ENCODE results near the gene RASSF7. TPM values are rescaled to one million over a fixed set of nuclear protein-coding genes. Genes with fewer than 3 reads are reported as not detected.

Gene RASSF7
- polyA plus RNA-seq, 4 donors, result 49.1 to 174 (median 120) TPM

GRCh38 chr11:601573-602245 is 40.9 kb downstream of the RASSF7 start:
- peaks cover 39 to 98% (median 45%) of the 10 kb centered on the region in 3 donors for H3K36me3 ChIP-seq (ENCODE audit: control insufficient read depth in 3 of 3, insufficient read depth in 2 of 3, low read depth in 1 of 3, low read length in 3 of 3)
- DNase-seq, result no peak
- no peak for FAIRE-seq
- H3K27ac ChIP-seq (ENCODE audit: low read depth in 1 of 3, low read length in 2 of 3), result no peak overlapping the region
- H3K4me3 ChIP-seq (ENCODE audit: low read depth in 1 of 3, low read length in 3 of 3), result no peak overlapping the region
- no peaks in the 10 kb centered on the region for H3K9me3 ChIP-seq (ENCODE audit: control insufficient read depth in 2 of 2, insufficient read depth in 1 of 2, low read depth in 1 of 2, low read length in 1 of 2)
- no peaks in the 10 kb centered on the region for H3K27me3 ChIP-seq (ENCODE audit: control insufficient read depth in 3 of 3, insufficient read depth in 3 of 3, low read length in 3 of 3)
- WGBS, 3 donors, result 94 to 95% (median 95%) methylated on average over 23 of the region's 23 CpGs
- no peaks in the 10 kb centered on the region for H3K4me1 ChIP-seq (ENCODE audit: control insufficient read depth in 3 of 3, insufficient read depth in 2 of 3, low read depth in 1 of 3, low read length in 2 of 3)

- peaks cover 45 to 98% (median 48%) of the 10 kb centered on the region in 3 donors for H3K36me3 ChIP-seq (ENCODE audit: control insufficient read depth in 3 of 3, insufficient read depth in 2 of 3, low read depth in 1 of 3, low read length in 3 of 3)
- DNase-seq, result no peak
- no peaks in the 10 kb centered on the region for H3K9me3 ChIP-seq (ENCODE audit: control insufficient read depth in 2 of 2, insufficient read depth in 1 of 2, low read depth in 1 of 2, low read length in 1 of 2)
- WGBS, 3 donors, result 89 to 92% (median 90%) methylated on average over 13 of the region's 13 CpGs
- FAIRE-seq, result no peak
- no peaks in the 10 kb centered on the region for H3K4me1 ChIP-seq (ENCODE audit: control insufficient read depth in 3 of 3, insufficient read depth in 2 of 3, low read depth in 1 of 3, low read length in 2 of 3)
- no peak overlapping the region for H3K27ac ChIP-seq (ENCODE audit: low read depth in 1 of 3, low read length in 2 of 3)
- H3K4me3 ChIP-seq (ENCODE audit: low read depth in 1 of 3, low read length in 3 of 3), result no peak overlapping the region
- no peaks in the 10 kb centered on the region for H3K27me3 ChIP-seq (ENCODE audit: control insufficient read depth in 3 of 3, insufficient read depth in 3 of 3, low read length in 3 of 3)
Measured at GRCh38 chr11:603154-603553, 42.4 kb downstream of the RASSF7 start.

- FAIRE-seq, result no peak
- no peaks in the 10 kb centered on the region for H3K4me1 ChIP-seq (ENCODE audit: control insufficient read depth in 3 of 3, insufficient read depth in 2 of 3, low read depth in 1 of 3, low read length in 2 of 3)
- H3K9me3 ChIP-seq (ENCODE audit: control insufficient read depth in 2 of 2, insufficient read depth in 1 of 2, low read depth in 1 of 2, low read length in 1 of 2), result no peaks in the 10 kb centered on the region
- no peak overlapping the region for H3K4me3 ChIP-seq (ENCODE audit: low read depth in 1 of 3, low read length in 3 of 3)
- DNase-seq, result no peak
- H3K27me3 ChIP-seq (ENCODE audit: control insufficient read depth in 3 of 3, insufficient read depth in 3 of 3, low read length in 3 of 3), result no peaks in the 10 kb centered on the region
- H3K27ac ChIP-seq (ENCODE audit: low read depth in 1 of 3, low read length in 2 of 3), result no peak overlapping the region
- WGBS, 3 donors, result 93 to 96% (median 95%) methylated on average over 33 of the region's 33 CpGs
- peaks cover 47 to 98% (median 53%) of the 10 kb centered on the region in 3 donors for H3K36me3 ChIP-seq (ENCODE audit: control insufficient read depth in 3 of 3, insufficient read depth in 2 of 3, low read depth in 1 of 3, low read length in 3 of 3)
Measured at GRCh38 chr11:605286-606129, 44.7 kb downstream of the RASSF7 start.

GRCh38 chr11:606245-606644 is 45.5 kb downstream of the RASSF7 start:
- Histone ChIP-seq H3K9me3 (ENCODE audit: control insufficient read depth in 2 of 2, insufficient read depth in 1 of 2, low read depth in 1 of 2, low read length in 1 of 2) (no peaks in the 10 kb centered on the region), H3K4me3 (ENCODE audit: low read depth in 1 of 3, low read length in 3 of 3) (no peak overlapping the region), H3K27me3 (ENCODE audit: control insufficient read depth in 3 of 3, insufficient read depth in 3 of 3, low read length in 3 of 3) (no peaks in the 10 kb centered on the region), H3K27ac (ENCODE audit: low read depth in 1 of 3, low read length in 2 of 3) (no peak overlapping the region), H3K4me1 (ENCODE audit: control insufficient read depth in 3 of 3, insufficient read depth in 2 of 3, low read depth in 1 of 3, low read length in 2 of 3) (no peaks in the 10 kb centered on the region), H3K36me3 (ENCODE audit: control insufficient read depth in 3 of 3, insufficient read depth in 2 of 3, low read depth in 1 of 3, low read length in 3 of 3) (peaks cover 47 to 100% (median 58%) of the 10 kb centered on the region in 3 donors)
- DNase-seq, result no peak
- FAIRE-seq, result no peak
- WGBS, 3 donors, result 60 to 82% (median 75%) methylated on average over 13 to 19 of the region's 19 CpGs

- no peak for DNase-seq
- H3K4me1 ChIP-seq (ENCODE audit: control insufficient read depth in 3 of 3, insufficient read depth in 2 of 3, low read depth in 1 of 3, low read length in 2 of 3), result no peaks in the 10 kb centered on the region
- no peaks in the 10 kb centered on the region for H3K27me3 ChIP-seq (ENCODE audit: control insufficient read depth in 3 of 3, insufficient read depth in 3 of 3, low read length in 3 of 3)
- 91 to 93% (median 92%) methylated on average over 34 to 35 of the region's 35 CpGs for WGBS, 3 donors
- H3K9me3 ChIP-seq (ENCODE audit: control insufficient read depth in 2 of 2, insufficient read depth in 1 of 2, low read depth in 1 of 2, low read length in 1 of 2), result no peaks in the 10 kb centered on the region
- no peak overlapping the region for H3K4me3 ChIP-seq (ENCODE audit: low read depth in 1 of 3, low read length in 3 of 3)
- no peak overlapping the region for H3K27ac ChIP-seq (ENCODE audit: low read depth in 1 of 3, low read length in 2 of 3)
- H3K36me3 ChIP-seq (ENCODE audit: control insufficient read depth in 3 of 3, insufficient read depth in 2 of 3, low read depth in 1 of 3, low read length in 3 of 3), result peaks cover 42 to 100% (median 53%) of the 10 kb centered on the region in 3 donors
- FAIRE-seq, result no peak
Measured at GRCh38 chr11:607020-607780, 46.4 kb downstream of the RASSF7 start.

GRCh38 chr11:607971-608659 is 47.3 kb downstream of the RASSF7 start:
- DNase-seq, result no peak

GRCh38 chr11:608791-609251 is 48.1 kb downstream of the RASSF7 start:
- peaks cover 2 to 7% (median 4%) of the 10 kb centered on the region in 3 donors for H3K4me1 ChIP-seq (ENCODE audit: control insufficient read depth in 3 of 3, insufficient read depth in 2 of 3, low read depth in 1 of 3, low read length in 2 of 3)
- H3K36me3 ChIP-seq (ENCODE audit: control insufficient read depth in 3 of 3, insufficient read depth in 2 of 3, low read depth in 1 of 3, low read length in 3 of 3), result peaks cover 47 to 99% (median 49%) of the 10 kb centered on the region in 3 donors
- no peak overlapping the region for H3K4me3 ChIP-seq (ENCODE audit: low read depth in 1 of 3, low read length in 3 of 3)
- FAIRE-seq (no peak), DNase-seq (no peak)
- H3K27me3 ChIP-seq (ENCODE audit: control insufficient read depth in 3 of 3, insufficient read depth in 3 of 3, low read length in 3 of 3), result no peaks in the 10 kb centered on the region
- H3K27ac ChIP-seq (ENCODE audit: low read depth in 1 of 3, low read length in 2 of 3), result no peak overlapping the region
- H3K9me3 ChIP-seq (ENCODE audit: control insufficient read depth in 2 of 2, insufficient read depth in 1 of 2, low read depth in 1 of 2, low read length in 1 of 2), result no peaks in the 10 kb centered on the region
- 81 to 93% (median 82%) methylated on average over 28 of the region's 28 CpGs for WGBS, 3 donors

More at GRCh38 chr11:607971-608659, 47.3 kb downstream of the RASSF7 start:
- H3K27me3 ChIP-seq (ENCODE audit: control insufficient read depth in 3 of 3, insufficient read depth in 3 of 3, low read length in 3 of 3), result no peaks in the 10 kb centered on the region
- 91 to 94% (median 93%) methylated on average over 44 to 45 of the region's 45 CpGs for WGBS, 3 donors
- H3K36me3 ChIP-seq (ENCODE audit: control insufficient read depth in 3 of 3, insufficient read depth in 2 of 3, low read depth in 1 of 3, low read length in 3 of 3), result peaks cover 48 to 100% (median 52%) of the 10 kb centered on the region in 3 donors
- FAIRE-seq, result no peak
- H3K4me1 ChIP-seq (ENCODE audit: control insufficient read depth in 3 of 3, insufficient read depth in 2 of 3, low read depth in 1 of 3, low read length in 2 of 3), result peaks cover 0 to 3% (median 2%) of the 10 kb centered on the region in 3 donors
- H3K9me3 ChIP-seq (ENCODE audit: control insufficient read depth in 2 of 2, insufficient read depth in 1 of 2, low read depth in 1 of 2, low read length in 1 of 2), result no peaks in the 10 kb centered on the region
- no peak overlapping the region for H3K4me3 ChIP-seq (ENCODE audit: low read depth in 1 of 3, low read length in 3 of 3)
- H3K27ac ChIP-seq (ENCODE audit: low read depth in 1 of 3, low read length in 2 of 3), result no peak overlapping the region

All from small intestine (tissue), 7 donors.